Ascending aorta (tissue), 2 donors: ENCODE data around the gene AUTS2. TPM values are rescaled to one million over a fixed set of nuclear protein-coding genes. Genes with fewer than 3 reads are reported as not detected.

ENCODE experiments used
- DNase-seq, 2 donors: peaks; one replicate each; pipeline ENCODE4 v3.0.0-alpha.2; 2019; ENCODE audit warnings: low spot score in 2 of 2
- H3K27ac ChIP-seq, 2 donors: fragments of 200-600 bp; sonication (generic); one replicate each; pipeline ENCODE4 v1.5.1; 2016 to 2017; ENCODE audit warnings: mild to moderate bottlenecking in 1 of 2
- H3K27me3 ChIP-seq: fragments of 200-600 bp; sonication (generic); one replicate; pipeline ENCODE4 v1.5.1; 2017
- H3K36me3 ChIP-seq, 2 donors: fragments of 200-600 bp; sonication (generic); one replicate each; pipeline ENCODE4 v1.5.1; 2016
- H3K4me1 ChIP-seq, 2 donors: fragments of 200-600 bp; sonication (generic); one replicate each; pipeline ENCODE4 v1.5.1; 2016 to 2017; ENCODE audit warnings: mild to moderate bottlenecking in 1 of 2
- H3K4me3 ChIP-seq, 2 donors: fragments of 200-600 bp; sonication (generic); one replicate each; pipeline ENCODE4 v1.5.1; 2016 to 2017; ENCODE audit warnings: mild to moderate bottlenecking in 1 of 2
- H3K9me3 ChIP-seq, 2 donors: fragments of 200-600 bp; sonication (generic); one replicate each; pipeline ENCODE4 v1.5.1; 2016
- CTCF ChIP-seq, 3 experiments: fragments of 200-600 bp in 2 of 3; fragments of 450-650 bp in 1 of 3; sonication (generic) in 2 of 3; IDR thresholded peaks; one replicate each; pipeline ENCODE4 v1.5.1; 2016 to 2019; ENCODE audit warnings: antibody characterized with exemption in 3 of 3, mild to moderate bottlenecking in 1 of 3, moderate library complexity in 1 of 3
- intact Hi-C: fragments of 100-400 bp; cut with DNase I; formaldehyde crosslinking; loops from one replicate; pipeline ENCODE4 v1.15.1; 2023
- total RNA-seq: library from RNA; depleted of rRNA; stranded (reverse); fragments of >200 nt; gene quantifications from one replicate; pipeline ENCODE4 v1.1.0, GENCODE V29; 2016

The AUTS2 gene
- total RNA-seq, 1 donor from 2014 or later: 90.4 TPM

DNA sequence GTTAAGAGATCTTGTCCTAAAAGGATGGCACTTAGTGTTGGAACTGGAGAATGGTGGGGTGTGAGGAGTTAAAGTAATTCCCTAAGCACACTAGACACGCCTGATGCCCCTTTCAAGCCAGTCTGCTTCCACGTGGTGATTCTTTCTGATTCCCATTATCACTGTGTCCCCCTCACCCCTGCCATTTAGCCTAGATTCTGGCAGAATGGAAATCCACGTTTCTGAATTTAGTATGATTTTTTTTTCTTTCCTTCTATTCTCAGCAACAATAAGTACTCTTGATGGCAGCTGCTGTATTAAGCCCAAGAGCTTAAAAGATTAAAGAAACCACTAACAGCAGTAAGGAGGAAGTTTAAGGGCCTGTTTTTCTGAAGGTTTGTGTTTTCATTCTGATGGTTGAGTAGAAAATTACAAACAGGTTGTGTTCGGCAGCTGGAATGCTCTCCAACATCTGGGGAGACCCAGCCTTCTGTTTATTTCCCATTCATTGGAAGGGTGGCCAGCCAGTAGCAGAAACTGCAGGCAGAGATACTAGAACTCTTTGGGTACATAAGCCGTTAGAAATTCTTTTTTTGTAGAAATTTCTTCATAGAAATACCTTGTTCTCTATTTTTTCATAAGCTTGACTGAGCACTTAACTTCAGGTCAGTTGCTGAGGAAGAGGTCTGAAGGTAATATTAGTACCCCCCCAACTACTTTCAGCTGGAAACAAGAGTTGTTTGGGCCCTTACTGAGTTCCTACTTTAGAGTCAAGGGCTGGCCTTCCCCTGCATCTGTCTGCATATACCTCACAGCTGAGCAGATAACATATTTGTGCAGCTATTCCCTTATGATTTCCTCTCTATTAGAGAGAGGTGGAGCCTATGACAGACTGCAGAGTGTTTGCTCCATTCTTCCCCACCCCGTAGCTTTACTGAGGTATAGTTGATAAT is 355.1 kb downstream of the AUTS2 start:
- peaks cover 0 to 5% of the 10 kb centered on the region in 2 donors for H3K4me1 ChIP-seq
- H3K9me3 ChIP-seq: no peaks in the 10 kb centered on the region
- TF ChIP-seq CTCF (IDR thresholded peaks at IDR 0.05): no peak

GRCh38 chr7:69956541-69956940 is 358.3 kb downstream of the AUTS2 start:
- intact Hi-C loops: no loop called here
- DNase-seq: no peak
- Histone ChIP-seq H3K27ac (no peak overlapping the region), H3K4me3 (no peak overlapping the region), H3K4me1 (peaks cover 0 to 5% of the 10 kb centered on the region in 2 donors), H3K36me3 (no peaks in the 10 kb centered on the region), H3K9me3 (no peaks in the 10 kb centered on the region), H3K27me3 (no peaks in the 10 kb centered on the region)
- TF ChIP-seq CTCF (IDR thresholded peaks at IDR 0.05): no peak

More for the DNA sequence above, 355.1 kb downstream of the AUTS2 start:
- no peak for DNase-seq
- Histone ChIP-seq H3K27ac (no peak overlapping the region), H3K27me3 (no peaks in the 10 kb centered on the region), H3K4me3 (no peak overlapping the region), H3K36me3 (no peaks in the 10 kb centered on the region)
- intact Hi-C loops: no loop called here

GRCh38 chr7:69957661-69958060 is 359.4 kb downstream of the AUTS2 start:
- intact Hi-C loops: no loop called here
- DNase-seq: no peak
- Histone ChIP-seq H3K27me3 (no peaks in the 10 kb centered on the region), H3K4me1 (peaks cover 2 to 14% of the 10 kb centered on the region in 2 donors), H3K4me3 (no peak overlapping the region), H3K9me3 (no peaks in the 10 kb centered on the region), H3K27ac (no peak overlapping the region), H3K36me3 (no peaks in the 10 kb centered on the region)
- no peak for TF ChIP-seq CTCF (IDR thresholded peaks at IDR 0.05)

DNA sequence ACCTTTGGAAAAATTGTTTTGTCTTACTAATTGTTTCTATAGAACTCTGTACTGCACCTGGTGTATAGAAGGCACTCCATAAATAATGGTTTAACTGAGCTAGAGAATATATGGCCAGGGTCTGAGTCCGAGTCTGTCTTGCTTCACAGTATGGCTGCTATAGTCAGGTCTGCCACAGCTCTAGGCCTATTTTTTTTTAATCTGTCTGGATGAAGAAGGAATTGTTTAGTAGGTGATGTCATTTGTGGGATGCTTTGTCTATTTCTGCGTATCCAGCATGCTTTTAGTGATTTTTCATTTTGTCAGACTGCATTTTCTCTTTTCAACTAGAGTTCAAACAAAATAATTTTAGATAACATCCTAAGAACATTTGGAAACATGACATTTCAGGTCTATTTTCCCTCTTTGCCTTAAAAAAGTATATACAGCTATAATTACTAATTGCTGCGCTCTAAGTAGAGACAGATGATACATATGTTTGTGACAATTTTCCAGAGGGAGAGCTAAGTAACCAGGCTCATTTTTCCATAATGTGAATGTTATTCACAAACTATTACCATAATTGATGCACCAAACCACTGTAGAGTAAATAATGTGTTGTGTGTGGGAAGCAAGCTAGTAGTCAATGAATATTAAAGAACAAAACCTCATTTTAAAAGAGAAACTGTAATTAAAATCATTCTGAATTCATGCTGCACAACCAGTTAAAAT is 361.7 kb downstream of the AUTS2 start:
- Histone ChIP-seq H3K4me1 (peaks cover 2 to 13% of the 10 kb centered on the region in 2 donors), H3K36me3 (no peaks in the 10 kb centered on the region), H3K27me3 (no peaks in the 10 kb centered on the region), H3K9me3 (no peaks in the 10 kb centered on the region), H3K4me3 (no peak overlapping the region), H3K27ac (no peak overlapping the region)
- DNase-seq: no peak
- TF ChIP-seq CTCF (IDR thresholded peaks at IDR 0.05): no peak
- intact Hi-C loops: no loop called here

GRCh38 chr7:69961436-69961835 is 363.2 kb downstream of the AUTS2 start:
- TF ChIP-seq CTCF (IDR thresholded peaks at IDR 0.05): no peak
- intact Hi-C loops: no loop called here
- Histone ChIP-seq H3K27me3 (no peaks in the 10 kb centered on the region), H3K27ac (no peak overlapping the region), H3K36me3 (no peaks in the 10 kb centered on the region), H3K4me3 (no peak overlapping the region), H3K9me3 (no peaks in the 10 kb centered on the region), H3K4me1 (peaks cover 2 to 13% of the 10 kb centered on the region in 2 donors)
- no peak for DNase-seq
